Keratinocyte (primary cell): ENCODE data around the gene ADAT3. TPM values are rescaled to one million over a fixed set of nuclear protein-coding genes. Genes with fewer than 3 reads are reported as not detected.

Experiments
- DNase-seq: peaks from one replicate; pipeline ENCODE4 v3.0.0-alpha.2; 2011; ENCODE audit warnings: low read depth, missing footprints, low spot score
- FAIRE-seq: peaks from 2 replicates; lab custom pipeline; 2011; peaks lifted over from hg19 to GRCh38; lab: Jason Lieb, UNC
- H2AFZ ChIP-seq: 2 replicates; pipeline ENCODE4 v1.6.0; 2012; ENCODE audit warnings: low read length, control low read depth, inconsistent platforms; ENCODE audit not compliant: control insufficient read depth
- H3K27ac ChIP-seq: 2 replicates; pipeline ENCODE4 v1.5.1; 2011; ENCODE audit warnings: low read length; ENCODE audit not compliant: control insufficient read depth, insufficient read depth
- H3K27me3 ChIP-seq: 3 replicates; pipeline ENCODE4 v1.6.0; 2011; ENCODE audit warnings: low read length; ENCODE audit not compliant: control insufficient read depth, insufficient read depth; ENCODE audit errors: extremely low read depth
- H3K36me3 ChIP-seq, 2 experiments: 2 replicates in 1 of 2; 3 replicates in 1 of 2; pipeline ENCODE4 v1.5.1; 2011; ENCODE audit warnings: low read length in 2 of 2, mild to moderate bottlenecking in 1 of 2; ENCODE audit not compliant: control insufficient read depth in 2 of 2, insufficient read depth in 2 of 2; ENCODE audit errors: extremely low read depth in 1 of 2
- H3K4me1 ChIP-seq: 3 replicates; pipeline ENCODE4 v1.5.1; 2011; ENCODE audit warnings: low read length; ENCODE audit not compliant: control insufficient read depth, insufficient read depth; ENCODE audit errors: extremely low read depth
- H3K4me2 ChIP-seq: 3 replicates; pipeline ENCODE4 v1.6.0; 2011; ENCODE audit warnings: low read depth, low read length; ENCODE audit not compliant: control insufficient read depth, insufficient read depth; ENCODE audit errors: extremely low read depth
- H3K4me3 ChIP-seq, 3 experiments: fragments of 200-600 bp in 1 of 3; sonication (generic) in 1 of 3; 2 replicates in 2 of 3; 3 replicates in 1 of 3; pipeline ENCODE4 v1.5.1; 2011 to 2016; ENCODE audit warnings: low read length in 3 of 3, mild to moderate bottlenecking in 3 of 3, control low read depth in 2 of 3, inconsistent platforms in 1 of 3, low read depth in 1 of 3, mixed read lengths in 1 of 3, mixed run types in 1 of 3, moderate library complexity in 1 of 3; ENCODE audit not compliant: control insufficient read depth in 2 of 3, insufficient read depth in 2 of 3; ENCODE audit errors: extremely low read depth in 1 of 3
- H3K79me2 ChIP-seq: 2 replicates; pipeline ENCODE4 v1.6.0; 2012; ENCODE audit warnings: low read length; ENCODE audit not compliant: control insufficient read depth, insufficient read depth
- H3K9ac ChIP-seq: 3 replicates; pipeline ENCODE4 v1.6.0; 2011; ENCODE audit warnings: low read length; ENCODE audit not compliant: control insufficient read depth, insufficient read depth; ENCODE audit errors: extremely low read depth
- H3K9me1 ChIP-seq: 3 replicates; pipeline ENCODE4 v1.6.0; 2011; ENCODE audit warnings: low read length; ENCODE audit not compliant: control insufficient read depth, insufficient read depth; ENCODE audit errors: extremely low read depth
- H3K9me3 ChIP-seq: 2 replicates; pipeline ENCODE4 v1.5.1; 2012; ENCODE audit warnings: low read depth, low read length; ENCODE audit not compliant: control insufficient read depth
- H4K20me1 ChIP-seq: 3 replicates; pipeline ENCODE4 v1.6.0; 2011; ENCODE audit warnings: low read length; ENCODE audit not compliant: control insufficient read depth, insufficient read depth; ENCODE audit errors: extremely low read depth
- EZH2 ChIP-seq: IDR thresholded peaks from one replicate; pipeline ENCODE4 v1.6.1; 2012; ENCODE audit warnings: inconsistent platforms, mild to moderate bottlenecking, low read length, moderate library complexity
- dilution Hi-C: fragments of 300-500 bp; cut with MboI; formaldehyde crosslinking; loops from one replicate; pipeline ENCODE4 v1.7.0; 2020; ENCODE audit warnings: low sequenced_read_pairs; ENCODE audit not compliant: extremely low pct_ligation_motif_present
- polyA plus RNA-seq, 5 experiments: library from polyadenylated mRNA; depleted of rRNA in 3 of 5; stranded (reverse) in 3 of 5; stranded (forward) in 1 of 5; unstranded in 1 of 5; fragments of >200 nt; gene quantifications; 1 replicate in 1 of 5; 2 replicates in 3 of 5; 3 replicates in 1 of 5; pipeline versions ENCODE4 v1.2.1 to v1.2.3, GENCODE V29; 2011 to 2012; ENCODE audit warnings: missing spikeins in 2 of 5, low read depth in 1 of 5, low replicate concordance in 1 of 5
- TF ChIP-seq, protein P1 (sequence below), 3 experiments: IDR thresholded peaks in 1 of 3; conservative IDR thresholded peaks in 1 of 3; optimal IDR thresholded peaks in 1 of 3; 2 replicates in 2 of 3; 3 replicates in 1 of 3; pipeline versions ENCODE3 to v1.5.1; 2011; ENCODE audit warnings: low read length in 3 of 3, mild to moderate bottlenecking in 3 of 3, moderate library complexity in 2 of 3, control low read depth in 1 of 3, inconsistent platforms in 1 of 3; ENCODE audit not compliant: insufficient read depth in 2 of 3; ENCODE audit errors: extremely low read depth in 1 of 3

The ADAT3 gene
- polyA plus RNA-seq, 1 donor (not counting 4 experiments of a cell fraction or from before 2014, with no cell fraction given), result 0.55 TPM

DNA sequence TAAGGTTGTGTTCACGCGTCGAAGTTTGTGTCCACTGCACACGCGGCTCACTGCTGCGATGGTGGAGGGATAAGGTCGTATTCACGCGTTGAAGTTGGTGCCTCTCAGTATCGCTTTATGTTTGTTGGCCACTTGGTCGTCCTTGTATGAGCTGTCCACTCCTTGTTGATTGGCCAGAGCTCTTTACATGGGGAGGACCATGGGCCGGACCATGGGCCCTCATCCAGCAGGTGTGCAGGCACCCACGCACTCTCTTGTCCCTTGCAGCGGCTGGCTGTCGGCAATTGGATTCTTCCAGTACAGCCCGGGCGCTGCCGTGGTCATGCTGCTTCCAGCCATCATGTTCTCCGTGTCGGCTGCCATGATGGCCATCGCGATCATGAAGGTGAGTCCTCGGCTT is 17.6 kb downstream of the ADAT3 start:
- TF ChIP-seq, protein P1, sequence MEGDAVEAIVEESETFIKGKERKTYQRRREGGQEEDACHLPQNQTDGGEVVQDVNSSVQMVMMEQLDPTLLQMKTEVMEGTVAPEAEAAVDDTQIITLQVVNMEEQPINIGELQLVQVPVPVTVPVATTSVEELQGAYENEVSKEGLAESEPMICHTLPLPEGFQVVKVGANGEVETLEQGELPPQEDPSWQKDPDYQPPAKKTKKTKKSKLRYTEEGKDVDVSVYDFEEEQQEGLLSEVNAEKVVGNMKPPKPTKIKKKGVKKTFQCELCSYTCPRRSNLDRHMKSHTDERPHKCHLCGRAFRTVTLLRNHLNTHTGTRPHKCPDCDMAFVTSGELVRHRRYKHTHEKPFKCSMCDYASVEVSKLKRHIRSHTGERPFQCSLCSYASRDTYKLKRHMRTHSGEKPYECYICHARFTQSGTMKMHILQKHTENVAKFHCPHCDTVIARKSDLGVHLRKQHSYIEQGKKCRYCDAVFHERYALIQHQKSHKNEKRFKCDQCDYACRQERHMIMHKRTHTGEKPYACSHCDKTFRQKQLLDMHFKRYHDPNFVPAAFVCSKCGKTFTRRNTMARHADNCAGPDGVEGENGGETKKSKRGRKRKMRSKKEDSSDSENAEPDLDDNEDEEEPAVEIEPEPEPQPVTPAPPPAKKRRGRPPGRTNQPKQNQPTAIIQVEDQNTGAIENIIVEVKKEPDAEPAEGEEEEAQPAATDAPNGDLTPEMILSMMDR (optimal IDR thresholded peaks at IDR 0.05 in 1 of 3, IDR thresholded peaks at IDR 0.05 in 1 of 3, conservative IDR thresholded peaks at IDR 0.05 in 1 of 3; ENCODE audit: extremely low read depth in 1 of 3, insufficient read depth in 2 of 3, low read length in 3 of 3), result no peak
- no peak for TF ChIP-seq EZH2
- no peaks in the 10 kb centered on the region for H3K27me3 ChIP-seq
- DNase-seq (no peak), FAIRE-seq (no peak)
- peaks cover 17 to 30% of the 10 kb centered on the region in 2 experiments for H3K36me3 ChIP-seq
- no peaks in the 10 kb centered on the region for H3K4me1 ChIP-seq
- dilution Hi-C loops, result no loop called here
- no peaks in the 10 kb centered on the region for H3K79me2 ChIP-seq
- no peaks in the 10 kb centered on the region for H3K9me3 ChIP-seq
- H2AFZ ChIP-seq, result no peak overlapping the region
- H4K20me1 ChIP-seq, result no peaks in the 10 kb centered on the region
- H3K27ac ChIP-seq, result no peak overlapping the region
- H3K4me3 ChIP-seq, result no peak overlapping the region
- H3K4me2 ChIP-seq, result no peak overlapping the region
- H3K9me1 ChIP-seq, result no peaks in the 10 kb centered on the region
- no peak overlapping the region for H3K9ac ChIP-seq

DNA sequence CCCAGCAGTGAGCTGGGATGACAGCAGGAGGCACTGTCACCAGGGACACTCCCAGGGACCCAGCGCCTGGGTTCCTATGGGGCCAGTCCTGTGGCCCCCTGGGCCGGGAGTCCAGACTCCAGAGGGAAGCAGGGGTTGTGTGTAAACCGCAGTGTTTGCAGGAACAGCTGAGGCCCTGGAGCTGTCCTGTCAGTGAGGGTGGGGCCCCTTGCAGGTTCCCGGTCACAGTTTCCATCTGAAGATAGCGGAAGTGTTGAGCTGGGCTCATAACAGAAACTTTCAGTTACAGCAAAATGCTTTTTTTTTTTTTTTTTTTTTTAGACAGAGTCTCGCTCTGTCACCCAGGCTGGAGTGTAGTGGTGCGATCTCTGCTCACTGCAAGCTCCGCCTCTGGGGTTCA is 18.1 kb downstream of the ADAT3 start:
- Histone ChIP-seq H3K79me2 (no peaks in the 10 kb centered on the region), H3K36me3 (peaks cover 14 to 30% of the 10 kb centered on the region in 2 experiments)
- TF ChIP-seq, protein P1 (optimal IDR thresholded peaks at IDR 0.05 in 1 of 3, IDR thresholded peaks at IDR 0.05 in 1 of 3, conservative IDR thresholded peaks at IDR 0.05 in 1 of 3; ENCODE audit: extremely low read depth in 1 of 3, insufficient read depth in 2 of 3, low read length in 3 of 3), result no peak
- TF ChIP-seq EZH2, result no peak

More for the DNA sequence above, 18.1 kb downstream of the ADAT3 start:
- no peaks in the 10 kb centered on the region for H3K27me3 ChIP-seq
- H4K20me1 ChIP-seq, result no peaks in the 10 kb centered on the region
- H2AFZ ChIP-seq, result no peak overlapping the region
- no peak overlapping the region for H3K4me2 ChIP-seq
- H3K27ac ChIP-seq, result no peak overlapping the region
- DNase-seq (no peak), FAIRE-seq (no peak)
- H3K9me3 ChIP-seq, result no peaks in the 10 kb centered on the region
- no peaks in the 10 kb centered on the region for H3K9me1 ChIP-seq
- H3K9ac ChIP-seq, result no peak overlapping the region
- H3K4me3 ChIP-seq, result no peak overlapping the region
- dilution Hi-C loops, result no loop called here
- no peaks in the 10 kb centered on the region for H3K4me1 ChIP-seq
